Ovary (tissue), 9 donors: ENCODE measurements around the gene DISC1. TPM values are rescaled to one million over a fixed set of nuclear protein-coding genes. Genes with fewer than 3 reads are reported as not detected.
"Not testable (repeated sequence)": the region's sequence is repeated elsewhere in the genome, so short reads cannot be mapped to it uniquely, and the experiment has no call there.

Source experiments
- DNase-seq, 5 donors: peaks; one replicate each; pipeline ENCODE4 v3.0.0-alpha.2; 2019 to 2020
- H3K27ac ChIP-seq, 2 donors: fragments of 200-600 bp; one replicate each; pipeline versions ENCODE4 v1.5.1 to v1.8.0; 2019 to 2022
- H3K27me3 ChIP-seq: fragments of 200-600 bp; one replicate; pipeline ENCODE4 v1.8.0; 2022
- H3K36me3 ChIP-seq: fragments of 200-600 bp; sonication (generic); one replicate; pipeline ENCODE4 v1.5.1; 2019
- H3K4me1 ChIP-seq: one replicate; pipeline ENCODE4 v1.8.1; 2013; ENCODE audit warnings: mild to moderate bottlenecking, moderate library complexity; ENCODE audit not compliant: insufficient read depth
- H3K4me3 ChIP-seq: fragments of 200-600 bp; sonication (generic); one replicate; pipeline ENCODE4 v1.5.1; 2017
- H3K9me3 ChIP-seq, 2 donors: fragments of 200-600 bp in 1 of 2; sonication (generic) in 1 of 2; one replicate each; pipeline versions ENCODE4 v1.5.1 to v1.8.1; 2013 to 2019; ENCODE audit warnings: mild to moderate bottlenecking in 1 of 2, moderate library complexity in 1 of 2
- EP300 ChIP-seq: sonication (generic); formaldehyde crosslinking; IDR thresholded peaks from one replicate; pipeline ENCODE4 v1.6.1; 2017; ENCODE audit warnings: antibody characterized with exemption
- POLR2A ChIP-seq: fragments of 450-650 bp; IDR thresholded peaks from one replicate; pipeline ENCODE4 v1.6.1; 2017; ENCODE audit warnings: antibody characterized with exemption, mild to moderate bottlenecking, moderate library complexity
- WGBS, 3 donors: extraction: QIAGEN DNeasy Blood & Tissue Kit in 1 of 3; methylation state at CpG; one replicate each; pipeline versions ENCODE4 v1.1.5 to v1.1.7; 2013 to 2017; 5-methylcytosine and 5-hydroxymethylcytosine counted together
- intact Hi-C, 4 donors: fragments of 100-400 bp; cut with DNase I; formaldehyde crosslinking; loops; one replicate each; pipeline versions ENCODE4 v1.11.0 to v1.15.1; 2022 to 2023
- polyA plus RNA-seq, 2 donors: library from polyadenylated mRNA; stranded (reverse); fragments of 200-250 nt in 1 of 2; fragments of 350-450 nt in 1 of 2; fragmentation: Illumina TruSeq in 1 of 2; extraction: RNeasy Lipid Tissue Mini Kit (QIAGEN cat#74804) in 1 of 2; gene quantifications; one replicate each; pipeline ENCODE4 v1.2.3, GENCODE V29; 2013 to 2014
- total RNA-seq, 7 donors: library from RNA; depleted of rRNA in 2 of 7; stranded (reverse); fragments of >200 nt in 2 of 7; fragmentation: NEBNext Ultra II Directional in 3 of 7; extraction: Animal tissue kit (Norgen Biotek cat#: 25700) in 3 of 7; gene quantifications; one replicate each; pipeline versions ENCODE4 v1.1.0 to v1.2.4, GENCODE V29; 2016 to 2023
- TF ChIP-seq, protein P1 (sequence below), 3 donors: fragments of 450-650 bp in 2 of 3; fragments of 200-600 bp in 1 of 3; IDR thresholded peaks; one replicate each; pipeline versions ENCODE4 v1.5.1 to v1.8.0; 2016 to 2022; ENCODE audit warnings: antibody characterized with exemption in 3 of 3, mild to moderate bottlenecking in 1 of 3
- donor health status: DM: no; HTN: no; CAD: no; lungs with moderate emphysema.
- donor health status: DM: no; HTN: no; CAD: no.
- donor health status: Bipolar disorder and iron deficiency.
- donor health status: DM: yes; HTN: yes; CAD: no.
- donor health status: DM: no; HTN: no; CAD: no.
- donor health status: DM: yes; HTN: yes; CAD: no.

DISC1 gene
- total and polyA plus RNA-seq, 9 donors, result 3.0 to 24.3 (median 13.0) TPM

DNA sequence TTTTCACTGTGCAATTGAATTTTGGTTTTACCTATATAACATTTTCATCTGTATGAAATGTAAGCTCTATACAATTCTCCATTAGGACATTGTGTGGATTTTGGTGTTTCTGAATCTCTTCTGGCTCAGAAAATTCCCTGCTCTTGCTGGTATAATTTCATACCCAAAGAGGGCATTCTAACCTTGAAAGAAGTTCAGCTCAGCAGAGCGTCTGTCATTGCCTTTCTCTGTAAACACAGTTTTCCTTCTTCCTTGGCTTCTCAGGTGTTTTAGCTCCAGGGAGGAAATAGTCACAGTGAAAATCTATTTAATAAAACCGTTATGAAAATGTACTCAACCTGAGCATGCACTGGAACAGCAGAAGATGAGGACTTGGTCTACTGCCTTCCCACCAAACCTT is 16.0 kb downstream of the DISC1 start:
- intact Hi-C loops, result no loop called here
- Histone ChIP-seq H3K9me3 (no peaks in the 10 kb centered on the region), H3K4me1 (no peaks in the 10 kb centered on the region), H3K4me3 (no peak overlapping the region), H3K27me3 (no peaks in the 10 kb centered on the region), H3K36me3 (no peaks in the 10 kb centered on the region), H3K27ac (no peak overlapping the region)
- DNase-seq, result no peak
- TF ChIP-seq POLR2A, result no peak
- 37 to 49% (median 37%) methylated on average over 2 of the region's 2 CpGs for WGBS, 3 donors

DNA sequence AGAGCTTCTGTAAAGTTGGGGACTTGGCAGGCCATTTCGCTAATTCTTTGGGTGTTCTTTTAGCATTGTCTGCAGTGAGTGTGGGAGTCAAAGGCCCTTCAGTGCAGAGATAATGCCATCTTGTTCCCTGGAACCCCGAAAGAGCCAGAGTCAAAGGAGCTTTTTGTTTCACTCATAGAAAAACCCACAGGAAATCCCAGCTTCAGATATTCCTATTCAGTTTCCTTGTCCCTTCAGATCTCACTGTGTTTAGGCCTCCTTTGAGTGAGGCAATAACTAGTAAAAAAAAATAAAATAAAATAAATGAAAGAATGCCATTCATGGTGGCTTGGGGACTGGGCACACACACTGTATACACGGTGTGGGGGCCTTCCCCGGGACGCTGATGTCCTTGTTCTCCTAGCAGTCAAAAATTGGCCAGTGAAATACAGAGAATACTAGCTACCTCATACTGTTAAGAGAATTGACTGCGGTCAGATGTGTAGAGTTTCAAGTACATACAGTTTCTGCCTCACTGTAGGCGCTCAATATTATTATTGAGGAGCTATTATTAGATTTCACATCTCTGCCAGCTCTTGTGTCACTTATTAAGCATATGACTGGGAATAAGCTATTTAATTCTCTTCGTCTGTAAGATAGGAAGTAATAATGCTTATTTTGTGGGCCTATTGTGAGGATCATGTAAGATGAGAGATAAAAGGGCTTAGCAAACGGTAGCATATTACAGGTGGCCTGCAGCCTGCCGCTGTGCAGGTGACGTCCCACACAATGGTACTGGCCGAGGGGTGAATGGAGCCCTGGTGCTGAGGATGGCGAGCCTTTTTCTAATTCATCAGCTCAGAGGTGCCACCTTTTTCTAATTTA is 16.7 kb downstream of the DISC1 start:
- 84 to 87% (median 84%) methylated on average over 13 of the region's 13 CpGs for WGBS, 3 donors
- Histone ChIP-seq H3K36me3 (no peaks in the 10 kb centered on the region), H3K9me3 (no peaks in the 10 kb centered on the region), H3K27me3 (no peaks in the 10 kb centered on the region), H3K4me1 (no peaks in the 10 kb centered on the region), H3K4me3 (no peak overlapping the region), H3K27ac (no peak overlapping the region)
- no peak for DNase-seq
- intact Hi-C loops, result no loop called here
- TF ChIP-seq, protein P1, sequence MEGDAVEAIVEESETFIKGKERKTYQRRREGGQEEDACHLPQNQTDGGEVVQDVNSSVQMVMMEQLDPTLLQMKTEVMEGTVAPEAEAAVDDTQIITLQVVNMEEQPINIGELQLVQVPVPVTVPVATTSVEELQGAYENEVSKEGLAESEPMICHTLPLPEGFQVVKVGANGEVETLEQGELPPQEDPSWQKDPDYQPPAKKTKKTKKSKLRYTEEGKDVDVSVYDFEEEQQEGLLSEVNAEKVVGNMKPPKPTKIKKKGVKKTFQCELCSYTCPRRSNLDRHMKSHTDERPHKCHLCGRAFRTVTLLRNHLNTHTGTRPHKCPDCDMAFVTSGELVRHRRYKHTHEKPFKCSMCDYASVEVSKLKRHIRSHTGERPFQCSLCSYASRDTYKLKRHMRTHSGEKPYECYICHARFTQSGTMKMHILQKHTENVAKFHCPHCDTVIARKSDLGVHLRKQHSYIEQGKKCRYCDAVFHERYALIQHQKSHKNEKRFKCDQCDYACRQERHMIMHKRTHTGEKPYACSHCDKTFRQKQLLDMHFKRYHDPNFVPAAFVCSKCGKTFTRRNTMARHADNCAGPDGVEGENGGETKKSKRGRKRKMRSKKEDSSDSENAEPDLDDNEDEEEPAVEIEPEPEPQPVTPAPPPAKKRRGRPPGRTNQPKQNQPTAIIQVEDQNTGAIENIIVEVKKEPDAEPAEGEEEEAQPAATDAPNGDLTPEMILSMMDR (IDR thresholded peaks at IDR 0.05), result no peak
- TF ChIP-seq EP300, result no peak
- no peak for TF ChIP-seq POLR2A

DNA sequence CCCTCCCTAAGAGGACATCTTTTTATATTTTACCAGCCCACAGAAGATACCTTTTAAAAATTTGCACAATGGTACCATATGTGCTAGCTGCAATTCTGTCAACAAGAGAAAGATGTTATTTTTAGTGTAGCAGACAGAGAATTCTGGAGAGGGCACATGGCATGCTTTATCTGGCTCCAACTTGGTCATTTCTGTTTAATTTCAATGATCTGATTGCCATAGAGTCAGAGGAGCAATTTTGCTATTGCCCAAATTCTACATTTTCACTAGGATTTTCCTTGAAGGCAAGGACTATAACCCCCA is 17.3 kb downstream of the DISC1 start:
- no peaks in the 10 kb centered on the region for H3K4me1 ChIP-seq
- no peaks in the 10 kb centered on the region for H3K9me3 ChIP-seq
- H3K36me3 ChIP-seq, result no peaks in the 10 kb centered on the region
- no peak overlapping the region for H3K4me3 ChIP-seq
- H3K27ac ChIP-seq, result no peak overlapping the region
- no peak for DNase-seq
- TF ChIP-seq, protein P1 (IDR thresholded peaks at IDR 0.05), result no peak
- no peak for TF ChIP-seq EP300
- TF ChIP-seq POLR2A, result no peak
- intact Hi-C loops, result no loop called here
- H3K27me3 ChIP-seq, result no peaks in the 10 kb centered on the region

DNA sequence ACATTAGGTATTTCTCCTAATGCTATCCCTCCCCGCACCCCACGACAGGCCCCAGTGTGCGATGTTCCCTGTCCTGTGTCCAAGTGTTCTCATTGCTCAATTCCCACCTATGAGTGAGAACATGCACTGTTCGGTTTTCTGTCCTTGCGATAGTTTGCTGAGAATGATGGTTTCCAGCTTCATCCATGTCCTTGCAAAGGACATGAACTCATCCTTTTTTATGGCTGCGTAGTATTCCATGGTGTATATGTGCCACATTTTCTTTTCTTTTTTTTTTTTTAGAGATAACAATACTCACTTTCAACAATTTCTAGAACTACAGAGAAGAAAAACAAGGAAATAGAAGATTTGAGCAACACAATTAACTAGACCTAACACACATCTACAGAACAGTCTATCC is 19.0 kb downstream of the DISC1 start:
- H3K4me3 ChIP-seq, H3K27ac ChIP-seq, DNase-seq, intact Hi-C loops, H3K9me3 ChIP-seq, H3K36me3 ChIP-seq, H3K4me1 ChIP-seq, H3K27me3 ChIP-seq: not testable (repeated sequence)
- 97 to 98% (median 98%) methylated on average over 6 of the region's 6 CpGs for WGBS, 3 donors

DNA sequence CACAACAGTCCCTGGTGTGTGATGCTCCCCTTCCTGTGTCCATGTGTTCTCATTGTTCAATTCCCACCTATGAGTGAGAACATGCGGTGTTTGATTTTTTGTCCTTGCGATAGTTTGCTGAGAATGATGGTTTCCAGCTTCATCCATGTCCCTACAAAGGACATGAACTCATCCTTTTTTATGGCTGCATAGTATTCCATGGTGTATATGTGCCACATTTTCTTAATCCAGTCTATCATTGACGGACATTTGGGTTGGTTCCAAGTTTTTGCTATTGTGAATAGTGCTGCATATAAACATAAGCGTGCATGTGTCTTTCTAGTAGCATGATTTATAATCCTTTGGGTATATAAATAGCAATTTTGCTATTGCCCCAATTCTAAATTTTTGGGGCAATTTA is 19.6 kb downstream of the DISC1 start:
- H3K4me3 ChIP-seq, H3K27ac ChIP-seq, H3K36me3 ChIP-seq, H3K9me3 ChIP-seq, H3K27me3 ChIP-seq, intact Hi-C loops, DNase-seq, H3K4me1 ChIP-seq: not testable (repeated sequence)
- WGBS, 3 donors, result 95 to 99% (median 97%) methylated on average over 3 to 4 of the region's 4 CpGs

DNA sequence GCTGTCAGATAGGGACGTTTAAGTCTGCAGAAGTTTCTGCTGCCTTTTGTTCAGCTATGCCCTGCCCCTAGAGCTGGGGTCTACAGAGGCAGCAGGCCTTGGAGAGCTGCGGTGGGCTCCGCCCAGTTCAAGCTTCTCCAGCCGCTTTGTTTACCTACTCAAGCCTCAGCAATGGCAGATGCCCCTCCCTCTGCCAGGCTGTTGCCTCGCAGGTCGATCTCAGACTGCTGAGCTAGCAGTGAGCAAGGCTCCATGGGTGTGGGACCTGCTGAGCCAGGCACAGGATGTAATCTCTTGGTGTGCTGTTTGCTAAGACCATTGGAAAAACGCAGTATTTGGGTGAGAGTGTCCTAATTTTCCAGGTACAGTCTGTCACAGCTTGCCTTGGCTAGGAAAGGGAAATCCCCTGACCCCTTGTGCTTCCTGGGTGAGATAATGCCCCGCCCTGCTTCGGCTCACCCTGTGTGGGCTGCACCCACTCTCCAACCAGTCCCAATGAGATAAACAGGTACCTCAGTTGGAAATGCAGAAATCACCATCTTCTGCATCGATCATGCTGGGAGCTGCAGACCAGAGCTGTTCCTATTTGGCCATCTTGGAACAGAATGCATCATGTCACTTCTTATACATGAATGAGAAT is 25.2 kb downstream of the DISC1 start:
- DNase-seq, H3K9me3 ChIP-seq, H3K4me3 ChIP-seq, H3K4me1 ChIP-seq, H3K27me3 ChIP-seq, intact Hi-C loops, H3K27ac ChIP-seq, H3K36me3 ChIP-seq: not testable (repeated sequence)
- WGBS, 3 donors, result 77 to 84% (median 81%) methylated on average over 10 of the region's 10 CpGs
